NCI-H2196 (cell line): ENCODE data around the gene VDR.

Experiments
- DNase-seq: peaks from one replicate; lab custom pipeline; 2025; ENCODE audit not compliant: unreplicated experiment; lab: John Stamatoyannopoulos, UW

Gene VDR

DNA sequence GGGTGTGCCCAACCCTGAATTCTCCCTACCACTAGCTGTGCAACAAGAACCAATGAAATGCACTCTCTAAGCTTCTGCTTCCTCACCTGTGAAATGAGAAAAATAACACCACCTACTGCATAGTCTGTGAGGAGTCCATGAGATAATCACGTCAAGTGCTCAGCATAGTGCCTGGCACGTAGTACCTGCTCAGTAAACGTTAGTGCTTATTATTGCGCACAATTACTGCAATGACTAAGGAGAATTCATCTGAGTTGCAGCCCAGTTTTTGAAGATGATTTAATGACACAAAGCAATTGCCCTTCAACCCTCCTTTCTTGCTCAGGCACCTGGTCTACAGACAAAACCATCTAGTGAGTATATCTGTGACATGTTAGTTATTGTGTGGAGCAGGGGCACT is 8.8 kb downstream of the VDR start:
- no peak for DNase-seq

GRCh38 chr12:47894652-47895051 is 10.1 kb downstream of the VDR start:
- no peak for DNase-seq

DNA sequence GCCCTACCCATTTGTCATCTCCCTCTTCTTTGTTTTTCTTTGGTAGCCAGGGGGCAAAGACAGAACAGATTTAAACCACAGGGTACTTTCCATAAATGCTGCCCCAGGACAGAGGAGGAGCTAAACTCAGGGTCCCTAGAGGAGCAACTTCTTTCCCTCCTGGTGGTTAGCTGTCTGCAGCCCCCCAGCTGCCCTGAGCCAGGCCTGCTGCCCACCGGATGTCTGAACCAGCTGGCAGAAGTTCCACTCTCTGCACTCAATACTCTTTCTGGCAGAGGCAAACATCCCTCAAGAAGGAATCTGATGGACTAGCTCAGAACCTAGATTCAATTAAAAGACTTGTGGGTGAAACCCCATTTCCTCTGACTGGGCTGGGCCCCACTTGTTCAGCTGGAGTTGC is 10.7 kb downstream of the VDR start:
- DNase-seq = no peak

GRCh38 chr12:47892819-47893218 is 12.0 kb downstream of the VDR start:
- DNase-seq = no peak

DNA sequence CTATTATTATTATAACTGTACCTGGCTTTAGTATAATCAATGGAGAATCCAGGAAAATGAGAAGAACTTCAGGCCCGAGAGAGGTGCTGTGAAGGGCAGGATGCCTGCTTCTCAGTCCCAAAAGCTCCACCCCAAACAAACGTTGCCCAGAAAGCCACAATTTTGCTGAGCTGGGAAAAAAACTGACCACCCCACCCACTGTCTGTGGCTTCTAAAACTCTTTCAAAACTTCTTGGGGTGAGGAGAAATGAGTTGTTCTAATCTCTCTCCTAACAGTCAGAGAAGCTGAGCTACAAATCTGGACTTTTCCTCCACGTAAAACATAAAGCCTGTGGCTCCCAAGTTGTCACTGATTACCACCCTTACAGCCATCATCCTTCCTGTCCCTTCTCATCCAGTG is 13.4 kb downstream of the VDR start:
- DNase-seq = no peak

- DNase-seq = no peak
Measured at GRCh38 chr12:47889040-47889439, 15.8 kb downstream of the VDR start.

- no peak for DNase-seq
Measured at GRCh38 chr12:47888153-47888819, 16.5 kb downstream of the VDR start.

- no peak for DNase-seq
Measured at GRCh38 chr12:47887529-47887928, 17.3 kb downstream of the VDR start.

GRCh38 chr12:47886510-47887240 is 18.1 kb downstream of the VDR start:
- no peak for DNase-seq

DNA sequence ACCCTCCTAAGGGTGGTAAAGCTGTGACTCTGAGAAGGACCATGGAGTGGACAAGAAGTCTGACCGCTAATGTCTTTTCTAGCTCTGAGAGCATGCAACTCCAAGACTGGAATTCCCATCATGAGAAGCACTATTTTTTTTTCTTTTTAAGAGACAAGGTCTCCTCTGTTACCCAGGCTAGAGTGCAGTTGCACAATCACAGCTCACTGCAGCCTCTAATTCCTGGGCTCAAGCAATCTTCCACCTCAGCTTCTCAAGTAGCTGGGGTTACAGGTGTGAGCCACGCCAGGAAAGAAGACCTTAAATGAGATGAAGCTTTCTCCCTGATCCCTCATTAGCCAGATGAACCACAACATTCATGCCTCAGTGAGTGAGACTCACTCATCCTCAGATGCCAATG is 19.2 kb downstream of the VDR start:
- no peak for DNase-seq

- no peak for DNase-seq
Measured at GRCh38 chr12:47885012-47885501, 19.7 kb downstream of the VDR start.

DNA sequence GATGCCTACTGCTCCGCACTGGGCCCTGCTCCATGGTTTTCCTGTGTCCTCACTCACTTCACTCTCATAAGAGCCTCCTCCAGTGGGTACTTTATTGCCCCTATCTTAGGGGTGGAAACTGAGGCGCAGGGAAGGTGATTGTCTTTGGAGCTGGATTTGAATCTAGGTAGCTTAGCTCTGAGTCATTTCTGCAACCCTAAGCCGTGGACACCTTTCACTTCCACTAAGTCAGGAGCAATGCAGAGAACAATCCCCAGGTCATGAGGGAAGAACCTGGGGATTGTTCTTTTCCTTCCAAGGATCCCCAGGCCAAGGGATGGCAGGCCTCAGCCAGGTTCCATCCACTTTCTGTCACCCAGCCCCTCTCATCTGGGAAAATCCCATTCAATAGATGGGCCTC is 20.3 kb downstream of the VDR start:
- DNase-seq = no peak

DNA sequence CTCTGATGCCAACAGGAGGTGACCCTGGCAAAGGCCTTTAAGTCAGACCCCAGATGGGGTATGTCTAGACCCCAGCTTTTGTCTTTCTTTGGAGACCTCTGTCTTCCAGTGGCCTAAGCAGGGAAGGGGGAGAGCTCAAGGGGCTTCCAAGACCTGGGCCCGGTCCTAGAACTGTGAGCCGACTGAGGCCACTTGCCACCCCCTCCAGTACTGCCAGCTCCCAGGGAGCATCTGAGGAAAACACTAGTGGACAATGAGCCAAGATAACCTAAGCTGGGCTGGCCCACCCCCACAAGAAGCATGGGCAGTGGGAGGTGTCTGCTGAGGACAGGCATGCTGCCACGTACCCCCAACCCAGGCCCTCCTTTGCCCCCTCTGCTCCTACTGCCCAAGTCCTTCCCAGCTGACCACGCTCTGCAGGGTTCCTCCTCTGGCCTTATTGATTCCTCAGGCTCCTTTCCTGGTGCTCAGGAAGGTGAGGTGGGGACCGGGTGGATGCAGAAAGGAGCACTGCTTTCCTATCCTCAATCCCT is 21.1 kb downstream of the VDR start:
- DNase-seq = no peak

DNA sequence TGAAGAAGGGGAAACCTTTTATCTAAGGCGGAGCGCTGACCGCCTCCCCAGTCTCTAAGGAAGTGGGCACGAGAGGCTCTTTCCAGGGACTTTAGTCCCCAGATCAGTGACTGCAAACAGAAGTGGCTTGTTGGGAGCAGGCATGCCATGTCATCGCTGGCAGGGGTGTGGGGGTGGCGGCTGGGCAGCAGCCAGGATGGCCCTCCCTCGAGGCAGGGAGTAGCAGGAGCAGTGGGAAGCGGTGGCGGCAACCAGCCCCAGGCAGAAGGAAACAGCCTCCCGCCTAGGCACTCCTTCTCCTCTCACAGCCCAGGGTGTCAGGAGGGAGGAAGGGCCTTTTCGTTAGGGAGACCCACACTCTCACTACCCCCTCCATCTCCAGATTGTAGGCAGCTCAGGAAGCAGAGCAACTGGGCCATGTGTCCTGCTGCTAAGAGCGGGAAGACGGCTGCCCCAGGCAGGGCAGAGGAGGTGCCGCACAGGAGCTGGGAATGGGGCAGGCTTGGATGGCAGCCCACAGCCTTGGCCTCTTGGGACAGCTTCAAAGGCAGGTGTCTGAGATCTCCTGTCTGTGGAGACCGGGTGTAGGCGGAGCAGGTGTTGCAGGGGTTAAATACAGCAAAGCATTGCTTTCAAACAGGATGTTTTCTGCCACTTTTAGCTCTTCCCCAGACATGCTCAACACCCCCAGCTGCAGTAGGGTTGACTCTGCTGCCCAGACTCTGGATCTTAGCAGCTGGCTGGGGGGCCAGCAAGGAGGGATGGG is 21.8 kb downstream of the VDR start:
- DNase-seq = no peak

DNA sequence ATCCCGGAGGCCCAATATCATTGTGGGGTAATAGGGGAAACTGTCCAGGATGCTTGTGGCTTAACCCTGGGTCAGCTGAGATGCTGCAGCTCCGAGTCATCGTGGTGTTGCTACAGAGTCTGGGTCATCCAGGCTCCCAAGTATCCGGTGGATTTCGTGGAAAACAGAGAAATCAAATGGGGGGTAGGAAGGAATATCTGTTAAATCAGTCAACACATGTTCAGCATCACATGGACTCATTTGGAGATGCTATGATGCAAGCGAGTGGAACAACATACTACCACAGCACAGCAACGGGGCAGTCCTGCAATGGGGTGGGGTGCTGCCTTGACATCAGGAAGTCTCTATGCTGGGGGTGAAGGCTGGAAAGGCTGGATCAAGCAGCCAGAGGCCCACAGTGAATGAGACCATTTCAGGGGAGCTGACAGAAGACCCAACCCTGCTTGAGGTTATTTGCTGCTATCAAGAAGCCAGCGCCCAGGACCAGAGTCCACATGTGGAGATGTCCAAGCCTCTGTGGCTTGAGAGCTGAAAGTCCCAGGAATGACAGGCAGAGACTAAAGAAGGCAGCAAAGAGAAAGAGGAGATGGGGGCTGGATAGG is 22.9 kb downstream of the VDR start:
- no peak for DNase-seq

DNA sequence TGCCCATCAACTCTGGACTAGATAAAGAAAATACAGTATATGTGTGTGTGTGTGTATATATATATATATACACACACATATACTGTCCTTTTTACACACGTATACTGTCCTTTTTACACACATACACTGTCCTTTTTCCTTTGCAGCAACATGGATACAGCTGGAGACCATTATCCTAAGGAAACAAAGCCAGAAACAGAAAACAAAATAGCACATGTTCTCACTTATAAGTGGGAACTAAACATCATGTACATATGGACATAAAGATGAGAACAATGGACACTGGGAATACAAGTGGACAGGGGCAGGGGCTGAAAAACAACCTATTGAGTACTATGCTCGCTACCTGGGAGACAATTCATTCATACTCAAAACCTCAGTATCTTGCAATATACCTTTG is 23.7 kb downstream of the VDR start:
- DNase-seq = no peak

DNA sequence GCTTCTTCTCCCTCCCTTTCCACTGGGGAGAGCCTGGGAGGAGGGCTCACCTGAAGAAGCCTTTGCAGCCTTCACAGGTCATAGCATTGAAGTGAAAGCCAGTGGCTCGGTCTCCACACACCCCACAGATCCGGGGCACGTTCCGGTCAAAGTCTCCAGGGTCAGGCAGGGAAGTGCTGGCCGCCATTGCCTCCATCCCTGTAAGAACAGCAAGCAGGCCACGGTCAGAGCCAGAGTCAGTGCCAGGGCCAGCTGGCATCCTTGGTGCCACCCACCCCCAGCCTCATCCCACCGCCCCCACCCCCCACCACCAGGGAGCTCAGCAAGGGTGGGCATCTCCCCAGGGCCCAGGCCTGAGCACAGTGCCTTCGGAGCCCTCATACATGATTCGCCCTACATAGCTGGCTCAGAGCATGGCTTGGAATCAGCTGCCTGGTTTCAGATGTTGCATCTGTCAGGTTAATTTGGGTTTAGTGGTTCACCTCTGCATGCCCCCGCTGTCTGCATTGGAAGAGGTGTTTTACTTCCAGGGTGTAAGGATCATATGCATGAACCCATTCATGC is 25.8 kb downstream of the VDR start:
- no peak for DNase-seq

DNA sequence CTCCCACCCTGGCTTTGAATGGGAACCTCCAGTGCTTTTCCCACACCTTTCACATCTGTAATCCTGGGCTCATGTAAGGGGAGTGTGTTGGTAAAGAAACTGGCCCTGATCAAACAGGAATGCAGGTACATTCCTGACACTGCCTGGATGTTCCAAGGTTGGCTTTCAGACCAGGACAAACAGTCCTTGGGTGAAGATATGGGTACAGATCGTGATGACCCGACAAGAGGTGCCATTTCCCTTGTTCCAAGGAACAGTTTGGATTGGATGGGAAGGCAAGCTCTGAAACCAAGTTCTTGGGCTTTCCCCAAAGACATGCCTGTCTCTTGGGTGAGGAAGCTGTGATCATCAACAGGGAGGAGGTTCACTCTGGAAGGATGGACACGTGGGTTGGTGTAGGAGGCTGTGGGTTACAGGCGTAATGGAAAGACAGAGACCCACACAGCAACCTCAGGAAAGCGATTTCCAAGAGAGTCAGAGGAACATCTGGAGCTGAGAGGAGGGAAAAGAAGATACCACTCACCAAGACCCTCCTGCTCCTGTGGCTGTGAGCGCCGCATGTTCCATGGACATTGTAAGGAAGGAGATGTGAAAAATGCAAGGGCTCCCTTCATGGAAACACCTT is 26.4 kb downstream of the VDR start:
- no peak for DNase-seq

DNA sequence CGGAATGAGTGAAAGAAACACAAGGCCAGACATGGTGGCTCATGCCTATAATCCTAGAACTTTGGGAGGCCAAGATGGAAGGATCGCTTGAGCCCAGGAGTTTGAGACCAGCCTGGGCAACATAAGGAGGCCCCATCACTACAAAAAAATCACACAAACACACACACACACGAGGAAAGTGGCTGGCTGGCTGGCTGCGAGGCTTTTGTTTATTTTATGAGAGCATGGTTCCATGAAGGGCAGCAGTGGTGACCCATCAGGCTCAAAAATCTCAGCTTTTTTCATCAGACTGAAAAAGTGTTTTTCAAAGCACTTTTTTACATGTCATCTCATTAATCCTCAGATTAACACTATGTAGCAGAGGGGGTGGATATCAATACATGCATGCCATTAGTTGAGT is 27.7 kb downstream of the VDR start:
- DNase-seq = no peak

DNA sequence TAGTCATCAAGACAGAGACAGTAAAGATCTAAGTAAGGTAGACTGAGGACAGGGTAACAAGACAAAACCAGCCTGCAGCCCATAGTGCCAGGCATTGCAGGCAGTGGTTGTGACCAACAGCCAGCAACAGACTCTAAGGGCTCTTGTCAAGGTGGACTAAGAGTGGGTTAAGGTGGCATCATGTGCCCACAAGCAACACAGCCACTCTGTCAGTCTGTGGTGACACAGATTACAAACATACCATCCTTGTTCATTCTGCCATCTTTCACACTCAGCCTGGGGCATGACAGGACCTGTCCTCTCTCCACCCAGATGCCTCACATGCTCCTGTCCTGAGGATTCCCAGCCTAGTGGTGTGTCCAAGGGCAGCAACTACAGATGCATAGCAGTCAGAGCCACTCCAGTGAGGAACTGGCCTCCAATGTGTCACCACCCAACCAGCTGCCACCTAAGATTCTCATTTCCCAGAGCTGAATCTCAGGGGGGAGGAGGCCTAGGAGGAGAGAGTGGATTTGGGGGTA is 28.3 kb downstream of the VDR start:
- DNase-seq = no peak
